HCT116 (cell line): Measurements from ENCODE around the gene HSD17B10. TPM values are rescaled to one million over a fixed set of nuclear protein-coding genes. Genes with fewer than 3 reads are reported as not detected.

Source experiments
- ATAC-seq: fragments of 200-7000 bp; cut with Tn5 transposase; 2 replicates; pipeline ENCODE4 v1.9.1; 2020; ENCODE audit warnings: mild to moderate bottlenecking, moderate library complexity
- BruUV-seq: library from RNA; stranded (reverse); fragments of 400-500 nt; replicated peaks from 2 replicates; lab custom pipeline; 2021; lab: Mats Ljungman, UMichigan
- CTCF ChIA-PET: fragments of 300-600 bp; sonication (Branson Sonifier 250); formaldehyde crosslinking; loops from one replicate; lab custom pipeline; 2021; ENCODE audit warnings: antibody characterized with exemption; lab: Charles Lee
- POLR2A ChIA-PET: fragments of 300-600, 350-600 bp; sonication (Branson Sonifier 250); formaldehyde crosslinking; loops from one replicate; lab custom pipeline; 2021; ENCODE audit warnings: antibody characterized with exemption; lab: Charles Lee
- RAD21 ChIA-PET, 2 experiments: fragments of 300-600 bp; sonication (Branson Sonifier 250); formaldehyde crosslinking; loops; one replicate each; lab custom pipeline; 2023; ENCODE audit warnings: low total read pairs in 2 of 2; ENCODE audit not compliant: uncharacterized antibody in 2 of 2, unreplicated experiment in 2 of 2, low non-redundant PET in 1 of 2; lab: Charles Lee
- DNase-seq: peaks from one replicate; pipeline ENCODE4 v3.0.0-alpha.2; 2010; ENCODE audit warnings: low read depth, low spot score
- H2AFZ ChIP-seq: fragments of 200-600 bp; shearing (Covaris generic), sonication (generic); 2 replicates; pipeline ENCODE4 v1.6.1; 2017; ENCODE audit warnings: low read depth, mixed run types, mixed read lengths, antibody characterized with exemption, low read length; ENCODE audit not compliant: poor library complexity, severe bottlenecking
- H3K27ac ChIP-seq: 2 replicates; pipeline ENCODE4 v1.5.1; 2012; ENCODE audit warnings: low read depth, low read length
- H3K27me3 ChIP-seq: fragments of 200-600 bp; sonication (generic); 2 replicates; pipeline ENCODE4 v1.6.1; 2016; ENCODE audit warnings: mixed run types, low read length, mixed read lengths; ENCODE audit not compliant: insufficient read depth
- H3K36me3 ChIP-seq, 2 experiments: fragments of 200-500 bp in 1 of 2; fragments of 200-600 bp in 1 of 2; sonication (Bioruptor generic) in 1 of 2; sonication (generic) in 1 of 2; 2 replicates each; pipeline versions ENCODE4 v1.5.1 to v1.6.1; 2014 to 2016; ENCODE audit warnings: low read length in 2 of 2, inconsistent platforms in 1 of 2, mixed read lengths in 1 of 2, mixed run types in 1 of 2; ENCODE audit not compliant: insufficient read depth in 2 of 2, control insufficient read depth in 1 of 2
- H3K4me1 ChIP-seq, 2 experiments: fragments of 200-600 bp in 1 of 2; sonication (generic) in 1 of 2; 2 replicates each; pipeline versions ENCODE4 v1.5.1 to v1.6.1; 2012 to 2017; ENCODE audit warnings: low read length in 2 of 2, inconsistent platforms in 1 of 2, mild to moderate bottlenecking in 1 of 2, mixed read lengths in 1 of 2, mixed run types in 1 of 2, moderate library complexity in 1 of 2; ENCODE audit not compliant: insufficient read depth in 2 of 2, control insufficient read depth in 1 of 2
- H3K4me2 ChIP-seq: fragments of 200-600 bp; sonication (generic); 2 replicates; pipeline ENCODE4 v1.6.1; 2017; ENCODE audit warnings: mixed run types, low read length, mixed read lengths
- H3K4me3 ChIP-seq, 2 experiments: fragments of 200-600 bp in 1 of 2; sonication (generic) in 1 of 2; replicated peaks in 1 of 2; 2 replicates each; pipeline ENCODE4 v1.5.1; 2011 to 2016; ENCODE audit warnings: low read length in 2 of 2, control low read depth in 1 of 2, low read depth in 1 of 2, mild to moderate bottlenecking in 1 of 2, mixed read lengths in 1 of 2, mixed run types in 1 of 2
- H3K79me2 ChIP-seq: fragments of 200-600 bp; sonication (generic); 2 replicates; pipeline ENCODE4 v1.6.1; 2017; ENCODE audit warnings: mild to moderate bottlenecking, mixed run types, low read length, moderate library complexity, mixed read lengths; ENCODE audit not compliant: insufficient read depth
- H3K9ac ChIP-seq: fragments of 200-600 bp; sonication (generic); 2 replicates; pipeline ENCODE4 v1.6.1; 2016; ENCODE audit warnings: low read length, mixed read lengths
- H3K9me2 ChIP-seq: fragments of 200-600 bp; sonication (generic), shearing (Covaris generic); 2 replicates; pipeline ENCODE4 v1.6.1; 2017; ENCODE audit warnings: mixed run types, mild to moderate bottlenecking, moderate library complexity; ENCODE audit not compliant: insufficient read depth
- H3K9me3 ChIP-seq, 2 experiments: fragments of 200-500 bp in 1 of 2; fragments of 200-600 bp in 1 of 2; sonication (Bioruptor generic) in 1 of 2; sonication (generic) in 1 of 2; 2 replicates each; pipeline ENCODE4 v1.6.1; 2014 to 2017; ENCODE audit warnings: low read length in 2 of 2, mixed read lengths in 2 of 2, inconsistent platforms in 1 of 2, low read depth in 1 of 2, mild to moderate bottlenecking in 1 of 2, mixed run types in 1 of 2, moderate library complexity in 1 of 2; ENCODE audit not compliant: control insufficient read depth in 1 of 2, insufficient read depth in 1 of 2
- H4K20me1 ChIP-seq: fragments of 200-600 bp; sonication (generic), shearing (Covaris generic); 2 replicates; pipeline ENCODE4 v1.6.1; 2017; ENCODE audit warnings: mixed run types, mild to moderate bottlenecking, moderate library complexity; ENCODE audit not compliant: insufficient read depth
- EGR1 ChIP-seq: IDR thresholded peaks from 2 replicates; pipeline ENCODE4 v1.6.1; 2012; ENCODE audit warnings: low read depth
- FOSL1 ChIP-seq: IDR thresholded peaks from 2 replicates; pipeline ENCODE4 v1.6.1; 2012; ENCODE audit warnings: low read depth
- RAD21 ChIP-seq: IDR thresholded peaks from 2 replicates; pipeline ENCODE4 v1.6.1; 2012; ENCODE audit warnings: low read depth, mild to moderate bottlenecking
- intact Hi-C: fragments of 100-400 bp; cut with micrococcal nuclease; formaldehyde crosslinking; loops from 2 replicates; pipeline ENCODE4 v1.10.0; 2022
- total RNA-seq: library from RNA; stranded (reverse); gene quantifications from one replicate; pipeline ENCODE4 v1.2.1, GENCODE V29; 2021; ENCODE audit not compliant: unreplicated experiment
- TF ChIP-seq, protein P1 (sequence below), 3 experiments: fragments of 200-600 bp in 1 of 3; sonication (generic) in 1 of 3; IDR thresholded peaks in 2 of 3; conservative IDR thresholded peaks in 1 of 3; 2 replicates each; pipeline ENCODE4 v1.5.1; 2012 to 2017; ENCODE audit warnings: low read depth in 2 of 3, low read length in 2 of 3, antibody characterized with exemption in 1 of 3, borderline replicate concordance in 1 of 3, control low read depth in 1 of 3, mild to moderate bottlenecking in 1 of 3, mixed read lengths in 1 of 3, mixed run types in 1 of 3, moderate library complexity in 1 of 3; ENCODE audit not compliant: insufficient read depth in 1 of 3
- TF ChIP-seq, protein P2 (sequence below): IDR thresholded peaks from 2 replicates; pipeline ENCODE4 v1.6.1; 2012
- TF ChIP-seq, protein P3 (sequence below): IDR thresholded peaks from 2 replicates; pipeline ENCODE4 v1.6.1; 2011; ENCODE audit warnings: mild to moderate bottlenecking, low read length, moderate library complexity; ENCODE audit not compliant: insufficient replicate concordance; ENCODE audit errors: extremely low read depth

Gene HSD17B10
- total RNA-seq, 1 experiment from 2014 or later = 94.4 TPM

DNA sequence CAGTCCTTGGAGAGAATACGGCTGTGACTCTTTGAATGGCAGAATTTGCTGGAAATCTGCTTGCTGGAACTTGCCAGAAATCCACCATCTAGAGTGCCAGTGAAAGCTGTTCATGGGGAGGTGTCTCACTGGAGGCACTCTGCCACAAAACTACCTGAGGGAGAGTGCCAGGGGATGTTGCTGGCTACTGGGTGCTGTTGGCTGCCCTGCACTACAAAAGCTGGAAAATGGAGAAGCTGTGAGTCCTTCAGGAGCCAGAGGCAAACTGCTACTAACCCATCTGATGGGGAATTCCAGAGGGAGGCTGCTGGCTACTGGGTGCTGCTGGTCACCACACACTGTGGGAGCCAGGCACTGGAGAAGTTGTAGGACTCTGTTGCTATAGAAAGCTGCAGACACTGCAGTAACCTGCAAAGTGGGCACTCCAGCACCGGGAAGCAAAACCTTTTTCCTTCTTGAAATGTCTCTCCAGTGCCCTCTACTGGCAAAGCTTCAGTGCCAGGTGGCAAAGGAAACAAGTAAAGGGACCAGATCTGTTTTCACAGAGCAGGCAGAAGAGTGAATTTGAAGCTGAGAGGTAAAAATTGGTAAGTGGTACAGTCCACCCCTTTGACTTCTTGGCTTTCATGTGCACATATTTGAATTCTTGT, 47.8 kb upstream of the HSD17B10 start:
- Histone ChIP-seq H3K4me2 (0 out of 2 replicates have a peak overlapping the region, but pooled peaks have one; percentile 20), H3K9ac (no peak overlapping the region), H4K20me1 (no peaks in the 10 kb centered on the region), H2AFZ (peak overlapping the region; percentile 3), H3K79me2 (no peaks in the 10 kb centered on the region), H3K27ac (no peak overlapping the region), H3K27me3 (no peaks in the 10 kb centered on the region), H3K36me3 (no peaks in the 10 kb centered on the region), H3K4me3 (no peak overlapping the region), H3K9me3 (no peaks in the 10 kb centered on the region), H3K4me1 (peaks cover 0 to 8% of the 10 kb centered on the region in 2 experiments; a peak in 1 of 4 replicates), H3K9me2 (no peaks in the 10 kb centered on the region)
- BruUV-seq = no TSS peak
- ATAC-seq (peak; percentile 81), DNase-seq (peak; percentile 45)
- intact Hi-C loops = loop anchor here (1.0 kb wide), 1 partner anchor 169 kb away; no protein-coding TSS in a partner anchor
- TF ChIP-seq, protein P1, sequence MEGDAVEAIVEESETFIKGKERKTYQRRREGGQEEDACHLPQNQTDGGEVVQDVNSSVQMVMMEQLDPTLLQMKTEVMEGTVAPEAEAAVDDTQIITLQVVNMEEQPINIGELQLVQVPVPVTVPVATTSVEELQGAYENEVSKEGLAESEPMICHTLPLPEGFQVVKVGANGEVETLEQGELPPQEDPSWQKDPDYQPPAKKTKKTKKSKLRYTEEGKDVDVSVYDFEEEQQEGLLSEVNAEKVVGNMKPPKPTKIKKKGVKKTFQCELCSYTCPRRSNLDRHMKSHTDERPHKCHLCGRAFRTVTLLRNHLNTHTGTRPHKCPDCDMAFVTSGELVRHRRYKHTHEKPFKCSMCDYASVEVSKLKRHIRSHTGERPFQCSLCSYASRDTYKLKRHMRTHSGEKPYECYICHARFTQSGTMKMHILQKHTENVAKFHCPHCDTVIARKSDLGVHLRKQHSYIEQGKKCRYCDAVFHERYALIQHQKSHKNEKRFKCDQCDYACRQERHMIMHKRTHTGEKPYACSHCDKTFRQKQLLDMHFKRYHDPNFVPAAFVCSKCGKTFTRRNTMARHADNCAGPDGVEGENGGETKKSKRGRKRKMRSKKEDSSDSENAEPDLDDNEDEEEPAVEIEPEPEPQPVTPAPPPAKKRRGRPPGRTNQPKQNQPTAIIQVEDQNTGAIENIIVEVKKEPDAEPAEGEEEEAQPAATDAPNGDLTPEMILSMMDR (IDR thresholded peaks at IDR 0.05 in 2 of 3, conservative IDR thresholded peaks at IDR 0.05 in 1 of 3; ENCODE audit: borderline replicate concordance in 1 of 3, insufficient read depth in 1 of 3, low read depth in 2 of 3, low read length in 2 of 3) = peak; percentile 51 to 72 (median 60); a peak in 5 of 6 replicates
- no peak for TF ChIP-seq FOSL1
- TF ChIP-seq, protein P2, sequence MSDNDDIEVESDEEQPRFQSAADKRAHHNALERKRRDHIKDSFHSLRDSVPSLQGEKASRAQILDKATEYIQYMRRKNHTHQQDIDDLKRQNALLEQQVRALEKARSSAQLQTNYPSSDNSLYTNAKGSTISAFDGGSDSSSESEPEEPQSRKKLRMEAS = no peak
- peak; percentile 55; the same call in 1 of the 2 replicates for TF ChIP-seq RAD21
- TF ChIP-seq EGR1 = no peak
- TF ChIP-seq, protein P3, sequence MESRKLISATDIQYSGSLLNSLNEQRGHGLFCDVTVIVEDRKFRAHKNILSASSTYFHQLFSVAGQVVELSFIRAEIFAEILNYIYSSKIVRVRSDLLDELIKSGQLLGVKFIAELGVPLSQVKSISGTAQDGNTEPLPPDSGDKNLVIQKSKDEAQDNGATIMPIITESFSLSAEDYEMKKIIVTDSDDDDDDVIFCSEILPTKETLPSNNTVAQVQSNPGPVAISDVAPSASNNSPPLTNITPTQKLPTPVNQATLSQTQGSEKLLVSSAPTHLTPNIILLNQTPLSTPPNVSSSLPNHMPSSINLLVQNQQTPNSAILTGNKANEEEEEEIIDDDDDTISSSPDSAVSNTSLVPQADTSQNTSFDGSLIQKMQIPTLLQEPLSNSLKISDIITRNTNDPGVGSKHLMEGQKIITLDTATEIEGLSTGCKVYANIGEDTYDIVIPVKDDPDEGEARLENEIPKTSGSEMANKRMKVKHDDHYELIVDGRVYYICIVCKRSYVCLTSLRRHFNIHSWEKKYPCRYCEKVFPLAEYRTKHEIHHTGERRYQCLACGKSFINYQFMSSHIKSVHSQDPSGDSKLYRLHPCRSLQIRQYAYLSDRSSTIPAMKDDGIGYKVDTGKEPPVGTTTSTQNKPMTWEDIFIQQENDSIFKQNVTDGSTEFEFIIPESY = no peak
- POLR2A ChIA-PET = no interaction called here
- CTCF ChIA-PET = interaction anchor here (1.0 to 2.2 kb wide), 9 partner anchors 9 to 236 kb away, joined by 3 to 16 read pairs (median 6); no protein-coding TSS in a partner anchor
- RAD21 ChIA-PET = interaction anchor here in 1 of 2 experiments (1.2 kb wide), 1 partner anchor 165 kb away, joined by 4 read pairs; no protein-coding TSS in a partner anchor
